ENCODE data around the gene ALDH6A1.
A peak's percentile ranks its signal among the peaks of the same experiment; 100 is the strongest.

Gene ALDH6A1

GRCh38 chr14:74064426-74064825 is 19.8 kb downstream of the ALDH6A1 start:
- FAIRE-seq (no peak), DNase-seq (ENCODE audit: insufficient read length, low spot score) (no peak)
- TF ChIP-seq POU2F2 (IDR thresholded peaks at IDR 0.05; ENCODE audit: low read depth, low read length) (no peak), POLR2A (IDR thresholded peaks at IDR 0.05; ENCODE audit: low read depth, low read length) (no peak), PAX5 (IDR thresholded peaks at IDR 0.05; ENCODE audit: insufficient read depth, low read length, severe bottlenecking) (no peak), SPI1 (IDR thresholded peaks at IDR 0.05; ENCODE audit: low read depth, low read length) (no peak), TAF1 (IDR thresholded peaks at IDR 0.05; ENCODE audit: low read depth, low read length) (no peak)

GRCh38 chr14:74062809-74063150 is 21.5 kb downstream of the ALDH6A1 start:
- FAIRE-seq (no peak), DNase-seq (ENCODE audit: insufficient read length, low spot score) (no peak)
- TF ChIP-seq POLR2AphosphoS5 (IDR thresholded peaks at IDR 0.05; ENCODE audit: low read depth, low read length) (no peak), SPI1 (IDR thresholded peaks at IDR 0.05; ENCODE audit: low read depth, low read length) (no peak), PAX5 (IDR thresholded peaks at IDR 0.05; ENCODE audit: insufficient read depth, low read length, severe bottlenecking) (no peak), POU2F2 (IDR thresholded peaks at IDR 0.05; ENCODE audit: low read depth, low read length) (no peak), TAF1 (IDR thresholded peaks at IDR 0.05; ENCODE audit: low read depth, low read length) (no peak), POLR2A (IDR thresholded peaks at IDR 0.05; ENCODE audit: low read depth, low read length) (no peak)

DNA sequence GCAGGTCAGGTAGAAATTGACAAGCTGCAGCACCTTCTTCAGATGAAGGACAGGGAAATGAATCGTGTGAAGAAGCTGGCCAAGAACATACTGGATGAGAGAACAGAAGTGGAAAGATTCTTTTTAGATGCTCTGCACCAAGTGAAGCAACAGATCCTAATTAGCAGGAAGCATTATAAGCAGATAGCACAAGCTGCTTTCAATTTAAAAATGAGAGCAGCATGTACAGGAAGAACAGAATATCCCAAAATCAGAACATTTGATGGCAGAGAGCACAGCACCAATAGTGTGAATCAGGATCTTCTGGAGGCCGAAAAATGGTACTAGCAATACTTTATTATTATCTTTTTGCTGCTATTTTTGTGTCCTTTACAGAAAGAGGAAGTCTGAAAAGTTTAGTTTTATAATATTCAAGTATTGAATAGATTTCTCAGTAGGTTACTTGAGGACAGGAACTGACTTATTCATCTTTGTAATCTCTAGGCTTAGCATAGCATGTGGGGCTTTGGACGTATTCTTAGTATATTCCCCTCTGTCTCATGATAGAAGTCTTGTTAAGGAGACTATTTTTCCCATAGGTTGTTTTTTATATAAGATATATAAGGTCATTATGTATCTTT is 34.3 kb downstream of the ALDH6A1 start:
- DNase-seq (ENCODE audit: insufficient read length, low spot score) (peak; percentile 15), FAIRE-seq (no peak)
- TF ChIP-seq SPI1 (IDR thresholded peaks at IDR 0.05; ENCODE audit: low read depth, low read length) (peak; percentile 77), POLR2A (IDR thresholded peaks at IDR 0.05; ENCODE audit: low read depth, low read length) (no peak)

DNA sequence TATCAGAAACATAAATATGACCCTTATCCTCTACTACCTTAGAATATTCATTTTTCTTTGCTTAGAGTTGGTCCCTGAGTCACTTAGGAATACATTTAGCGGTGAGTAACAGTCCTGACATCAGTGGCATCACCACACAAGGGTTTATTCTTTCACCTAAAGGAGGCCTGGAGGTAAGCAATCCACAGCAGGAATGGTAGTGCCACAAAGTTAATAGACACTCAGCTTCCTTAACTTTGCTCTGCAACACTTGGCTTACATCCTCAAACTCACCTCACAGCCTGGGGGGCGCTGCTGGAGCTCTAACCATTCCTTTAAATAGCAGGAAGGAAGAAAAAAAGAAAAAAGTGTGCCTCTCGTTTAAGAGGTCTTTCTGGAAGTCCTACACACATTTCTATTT is 36.0 kb downstream of the ALDH6A1 start:
- no peak for FAIRE-seq
- TF ChIP-seq SPI1 (IDR thresholded peaks at IDR 0.05; ENCODE audit: low read depth, low read length): no peak
- no peak for TF ChIP-seq POU2F2 (IDR thresholded peaks at IDR 0.05; ENCODE audit: low read depth, low read length)
- TF ChIP-seq POLR2A (IDR thresholded peaks at IDR 0.05; ENCODE audit: low read depth, low read length): no peak
- TF ChIP-seq TAF1 (IDR thresholded peaks at IDR 0.05; ENCODE audit: low read depth, low read length): no peak
- no peak for TF ChIP-seq POLR2AphosphoS5 (IDR thresholded peaks at IDR 0.05; ENCODE audit: low read depth, low read length)
- TF ChIP-seq PAX5 (IDR thresholded peaks at IDR 0.05; ENCODE audit: insufficient read depth, low read length, severe bottlenecking): no peak
- DNase-seq (ENCODE audit: insufficient read length, low spot score): no peak

- TF ChIP-seq SPI1 (IDR thresholded peaks at IDR 0.05; ENCODE audit: low read depth, low read length): no peak
- TF ChIP-seq POLR2AphosphoS5 (IDR thresholded peaks at IDR 0.05; ENCODE audit: low read depth, low read length): no peak
- TF ChIP-seq POLR2A (IDR thresholded peaks at IDR 0.05; ENCODE audit: low read depth, low read length): no peak
- TF ChIP-seq TAF1 (IDR thresholded peaks at IDR 0.05; ENCODE audit: low read depth, low read length): no peak
- no peak for TF ChIP-seq PAX5 (IDR thresholded peaks at IDR 0.05; ENCODE audit: insufficient read depth, low read length, severe bottlenecking)
- TF ChIP-seq POU2F2 (IDR thresholded peaks at IDR 0.05; ENCODE audit: low read depth, low read length): no peak
- FAIRE-seq (no peak), DNase-seq (ENCODE audit: insufficient read length, low spot score) (no peak)
Observed at GRCh38 chr14:74045522-74045921, 38.7 kb downstream of the ALDH6A1 start.

DNA sequence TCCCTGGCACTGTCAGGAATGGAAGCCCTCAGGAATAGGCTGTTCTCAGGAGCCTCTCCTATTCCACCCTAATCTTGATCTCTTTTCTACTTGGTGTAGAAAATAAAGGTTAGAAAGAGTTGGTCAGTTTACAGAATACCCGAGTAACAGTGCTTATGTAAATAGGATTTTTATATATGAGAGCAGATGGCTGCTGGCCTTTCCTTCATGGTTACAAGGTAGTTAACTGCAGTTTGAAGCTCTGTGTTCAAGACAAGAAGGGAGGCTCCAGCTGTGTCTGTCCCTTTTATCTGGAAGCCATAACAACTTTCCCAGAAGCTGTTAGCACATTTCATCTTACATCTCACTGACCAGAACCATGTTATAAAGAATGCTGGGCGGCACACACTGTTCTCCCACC is 42.0 kb downstream of the ALDH6A1 start:
- no peak for TF ChIP-seq POU2F2 (IDR thresholded peaks at IDR 0.05; ENCODE audit: low read depth, low read length)
- TF ChIP-seq SPI1 (IDR thresholded peaks at IDR 0.05; ENCODE audit: low read depth, low read length): no peak
- no peak for TF ChIP-seq TAF1 (IDR thresholded peaks at IDR 0.05; ENCODE audit: low read depth, low read length)
- FAIRE-seq: no peak

DNA sequence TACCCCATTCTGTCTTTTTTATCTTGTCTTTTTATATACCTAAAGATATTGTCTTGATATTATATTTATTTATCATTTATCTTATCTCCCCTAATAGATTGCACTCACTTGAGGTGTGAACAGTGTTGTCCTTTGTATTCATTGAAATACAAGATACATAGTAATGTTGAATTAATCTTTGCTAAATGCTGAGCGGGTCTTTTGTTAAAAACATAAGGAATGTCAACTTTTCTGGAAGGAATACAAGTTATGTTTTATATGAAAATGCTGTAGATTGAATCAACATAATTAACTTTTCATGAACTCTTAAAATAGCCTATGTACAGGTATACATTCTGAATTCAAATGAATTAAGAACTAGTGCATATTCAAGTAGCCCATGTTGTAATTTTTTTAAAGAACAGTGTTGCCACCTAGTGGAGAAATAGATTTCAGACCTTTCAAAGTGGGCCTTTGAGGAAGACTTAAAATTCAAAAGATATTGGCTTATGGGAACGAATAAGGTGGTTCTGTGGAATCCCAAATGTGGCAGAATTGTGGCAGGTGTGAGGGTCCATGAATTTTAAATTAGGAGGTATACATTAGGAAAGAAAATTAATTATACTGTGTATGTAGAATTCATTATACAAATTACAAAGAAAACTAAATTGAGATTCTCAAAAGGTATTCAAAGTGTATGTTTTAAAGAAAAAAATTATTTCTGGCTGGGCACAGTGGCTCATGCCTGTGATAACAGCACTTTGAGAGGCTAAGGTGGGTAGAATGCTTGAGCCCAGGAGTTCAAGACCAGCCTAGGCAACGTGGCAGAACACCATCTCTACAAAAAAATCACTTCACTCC is 46.0 kb downstream of the ALDH6A1 start:
- peak; percentile 12 for DNase-seq (ENCODE audit: insufficient read length, low spot score)
- FAIRE-seq: peak; percentile 62
- TF ChIP-seq POU2F2 (IDR thresholded peaks at IDR 0.05; ENCODE audit: low read depth, low read length) (no peak), TAF1 (IDR thresholded peaks at IDR 0.05; ENCODE audit: low read depth, low read length) (no peak), SPI1 (IDR thresholded peaks at IDR 0.05; ENCODE audit: low read depth, low read length) (no peak), PAX5 (IDR thresholded peaks at IDR 0.05; ENCODE audit: insufficient read depth, low read length, severe bottlenecking) (no peak), POLR2A (IDR thresholded peaks at IDR 0.05; ENCODE audit: low read depth, low read length) (no peak), POLR2AphosphoS5 (IDR thresholded peaks at IDR 0.05; ENCODE audit: low read depth, low read length) (no peak)

More for the DNA sequence above, 42.0 kb downstream of the ALDH6A1 start:
- no peak for DNase-seq (ENCODE audit: insufficient read length, low spot score)

- DNase-seq (ENCODE audit: insufficient read length, low spot score) (no peak), FAIRE-seq (no peak)
- no peak for TF ChIP-seq POLR2A (IDR thresholded peaks at IDR 0.05; ENCODE audit: low read depth, low read length)
- TF ChIP-seq POU2F2 (IDR thresholded peaks at IDR 0.05; ENCODE audit: low read depth, low read length): no peak
- TF ChIP-seq SPI1 (IDR thresholded peaks at IDR 0.05; ENCODE audit: low read depth, low read length): no peak
- no peak for TF ChIP-seq POLR2AphosphoS5 (IDR thresholded peaks at IDR 0.05; ENCODE audit: low read depth, low read length)
- TF ChIP-seq TAF1 (IDR thresholded peaks at IDR 0.05; ENCODE audit: low read depth, low read length): no peak
- no peak for TF ChIP-seq PAX5 (IDR thresholded peaks at IDR 0.05; ENCODE audit: insufficient read depth, low read length, severe bottlenecking)
Observed at GRCh38 chr14:74035556-74035955, 48.7 kb downstream of the ALDH6A1 start.

DNA sequence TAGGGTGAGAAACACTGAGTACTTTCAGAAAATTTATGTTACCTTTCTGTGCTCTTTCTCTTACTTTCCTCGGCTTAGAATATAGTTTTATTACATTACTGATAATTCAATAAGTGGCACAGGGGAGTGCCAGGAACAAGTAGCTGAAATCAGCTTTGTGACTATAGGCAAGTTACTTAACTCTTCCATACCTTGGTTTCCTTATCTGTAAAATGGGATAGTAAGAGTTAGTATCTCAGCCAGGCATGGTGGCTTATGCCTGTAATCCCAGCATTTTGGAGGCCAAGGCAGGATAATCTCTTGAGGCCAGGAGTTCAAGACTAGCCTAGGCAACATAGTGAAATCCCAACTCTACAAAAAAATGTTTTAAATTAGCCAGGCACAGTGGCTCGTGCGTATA is 49.7 kb downstream of the ALDH6A1 start:
- FAIRE-seq: no peak

More for the DNA sequence above, 49.7 kb downstream of the ALDH6A1 start:
- DNase-seq (ENCODE audit: insufficient read length, low spot score): no peak
- TF ChIP-seq POU2F2 (IDR thresholded peaks at IDR 0.05; ENCODE audit: low read depth, low read length) (no peak), TAF1 (IDR thresholded peaks at IDR 0.05; ENCODE audit: low read depth, low read length) (no peak), SPI1 (IDR thresholded peaks at IDR 0.05; ENCODE audit: low read depth, low read length) (no peak), PAX5 (IDR thresholded peaks at IDR 0.05; ENCODE audit: insufficient read depth, low read length, severe bottlenecking) (no peak), POLR2AphosphoS5 (IDR thresholded peaks at IDR 0.05; ENCODE audit: low read depth, low read length) (no peak), POLR2A (IDR thresholded peaks at IDR 0.05; ENCODE audit: low read depth, low read length) (no peak)

Data from GM12891 (cell line).